OCI-LY3 (cell line): Measurements from ENCODE around the gene KLHL25.

Source experiments
- H2AFZ ChIP-seq: fragments of 200-600, 300-600 bp; shearing (Covaris generic); 2 replicates; pipeline ENCODE4 v1.6.0; 2014; ENCODE audit warnings: antibody characterized with exemption, low read depth, low read length
- H3K27ac ChIP-seq: fragments of 200-600, 300-600 bp; sonication (generic); 2 replicates; pipeline ENCODE4 v1.5.1; 2014; ENCODE audit warnings: mild to moderate bottlenecking, low read length, moderate library complexity, mixed read lengths
- H3K27me3 ChIP-seq: fragments of 200-600, 300-600 bp; sonication (generic); 2 replicates; pipeline ENCODE4 v1.6.1; 2014; ENCODE audit warnings: low read depth, low read length, mixed read lengths
- H3K36me3 ChIP-seq: fragments of 200-600, 300-600 bp; sonication (generic); replicated peaks from 2 replicates; pipeline ENCODE3; 2014; ENCODE audit warnings: low read depth, low read length, mixed read lengths
- H3K4me1 ChIP-seq: fragments of 300-600, 200-600 bp; sonication (generic); 2 replicates; pipeline ENCODE4 v1.6.1; 2014; ENCODE audit warnings: low read length, mixed read lengths
- H3K4me2 ChIP-seq: fragments of 200-600, 300-600 bp; sonication (generic); 2 replicates; pipeline ENCODE4 v1.6.1; 2014; ENCODE audit warnings: low read length, mixed read lengths
- H3K4me3 ChIP-seq: fragments of 300-600, 200-600 bp; sonication (generic); 2 replicates; pipeline ENCODE4 v1.5.1; 2014; ENCODE audit warnings: antibody characterized with exemption, mild to moderate bottlenecking, low read length, moderate library complexity
- H3K79me2 ChIP-seq: fragments of 300-600, 200-600 bp; shearing (Covaris generic); 2 replicates; pipeline ENCODE4 v1.6.1; 2014; ENCODE audit warnings: mild to moderate bottlenecking, low read length, mixed read lengths
- H3K9ac ChIP-seq: fragments of 300-600, 200-600 bp; shearing (Covaris generic); 2 replicates; pipeline ENCODE4 v1.6.0; 2014; ENCODE audit warnings: mild to moderate bottlenecking, low read length, moderate library complexity
- H3K9me3 ChIP-seq: fragments of 200-600, 300-600 bp; shearing (Covaris generic); 2 replicates; pipeline ENCODE4 v1.6.1; 2014; ENCODE audit warnings: low read length, mixed read lengths; ENCODE audit not compliant: insufficient read depth
- H4K20me1 ChIP-seq: fragments of 200-600, 300-600 bp; sonication (generic); 2 replicates; pipeline ENCODE4 v1.6.1; 2016; ENCODE audit warnings: low read length, mixed read lengths; ENCODE audit not compliant: insufficient read depth
- EZH2phosphoT487 ChIP-seq: fragments of 200-600 bp; shearing (Covaris generic); IDR thresholded peaks from 2 replicates; pipeline ENCODE4 v1.6.1; 2018; ENCODE audit warnings: antibody characterized with exemption, mixed run types, low read depth
- TF ChIP-seq, protein P1 (sequence below): fragments of 200-600, 300-600 bp; sonication (generic); IDR thresholded peaks from 2 replicates; pipeline ENCODE4 v1.5.1; 2014; ENCODE audit warnings: antibody characterized with exemption, low read length, low read depth

Gene KLHL25

GRCh38 chr15:85771271-85771670, 23.5 kb downstream of the KLHL25 start:
- Histone ChIP-seq H3K36me3 (no peaks in the 10 kb centered on the region), H3K4me3 (no peak overlapping the region), H3K27ac (no peak overlapping the region), H3K4me2 (no peak overlapping the region), H3K9me3 (no peaks in the 10 kb centered on the region), H3K27me3 (no peaks in the 10 kb centered on the region), H4K20me1 (peaks cover 26% of the 10 kb centered on the region), H2AFZ (no peak overlapping the region), H3K9ac (no peak overlapping the region), H3K79me2 (peaks cover 19% of the 10 kb centered on the region), H3K4me1 (no peaks in the 10 kb centered on the region)
- TF ChIP-seq EZH2phosphoT487, result no peak
- TF ChIP-seq, protein P1, sequence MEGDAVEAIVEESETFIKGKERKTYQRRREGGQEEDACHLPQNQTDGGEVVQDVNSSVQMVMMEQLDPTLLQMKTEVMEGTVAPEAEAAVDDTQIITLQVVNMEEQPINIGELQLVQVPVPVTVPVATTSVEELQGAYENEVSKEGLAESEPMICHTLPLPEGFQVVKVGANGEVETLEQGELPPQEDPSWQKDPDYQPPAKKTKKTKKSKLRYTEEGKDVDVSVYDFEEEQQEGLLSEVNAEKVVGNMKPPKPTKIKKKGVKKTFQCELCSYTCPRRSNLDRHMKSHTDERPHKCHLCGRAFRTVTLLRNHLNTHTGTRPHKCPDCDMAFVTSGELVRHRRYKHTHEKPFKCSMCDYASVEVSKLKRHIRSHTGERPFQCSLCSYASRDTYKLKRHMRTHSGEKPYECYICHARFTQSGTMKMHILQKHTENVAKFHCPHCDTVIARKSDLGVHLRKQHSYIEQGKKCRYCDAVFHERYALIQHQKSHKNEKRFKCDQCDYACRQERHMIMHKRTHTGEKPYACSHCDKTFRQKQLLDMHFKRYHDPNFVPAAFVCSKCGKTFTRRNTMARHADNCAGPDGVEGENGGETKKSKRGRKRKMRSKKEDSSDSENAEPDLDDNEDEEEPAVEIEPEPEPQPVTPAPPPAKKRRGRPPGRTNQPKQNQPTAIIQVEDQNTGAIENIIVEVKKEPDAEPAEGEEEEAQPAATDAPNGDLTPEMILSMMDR, result no peak

GRCh38 chr15:85770096-85771041, 24.4 kb downstream of the KLHL25 start:
- Histone ChIP-seq H3K4me3 (no peak overlapping the region), H4K20me1 (peaks cover 31% of the 10 kb centered on the region), H3K79me2 (peaks cover 17% of the 10 kb centered on the region), H3K27me3 (no peaks in the 10 kb centered on the region), H3K4me1 (no peaks in the 10 kb centered on the region), H3K27ac (no peak overlapping the region), H3K9me3 (no peaks in the 10 kb centered on the region), H3K36me3 (no peaks in the 10 kb centered on the region), H2AFZ (no peak overlapping the region), H3K4me2 (no peak overlapping the region), H3K9ac (no peak overlapping the region)
- TF ChIP-seq EZH2phosphoT487, result no peak
- TF ChIP-seq, protein P1, result no peak

DNA sequence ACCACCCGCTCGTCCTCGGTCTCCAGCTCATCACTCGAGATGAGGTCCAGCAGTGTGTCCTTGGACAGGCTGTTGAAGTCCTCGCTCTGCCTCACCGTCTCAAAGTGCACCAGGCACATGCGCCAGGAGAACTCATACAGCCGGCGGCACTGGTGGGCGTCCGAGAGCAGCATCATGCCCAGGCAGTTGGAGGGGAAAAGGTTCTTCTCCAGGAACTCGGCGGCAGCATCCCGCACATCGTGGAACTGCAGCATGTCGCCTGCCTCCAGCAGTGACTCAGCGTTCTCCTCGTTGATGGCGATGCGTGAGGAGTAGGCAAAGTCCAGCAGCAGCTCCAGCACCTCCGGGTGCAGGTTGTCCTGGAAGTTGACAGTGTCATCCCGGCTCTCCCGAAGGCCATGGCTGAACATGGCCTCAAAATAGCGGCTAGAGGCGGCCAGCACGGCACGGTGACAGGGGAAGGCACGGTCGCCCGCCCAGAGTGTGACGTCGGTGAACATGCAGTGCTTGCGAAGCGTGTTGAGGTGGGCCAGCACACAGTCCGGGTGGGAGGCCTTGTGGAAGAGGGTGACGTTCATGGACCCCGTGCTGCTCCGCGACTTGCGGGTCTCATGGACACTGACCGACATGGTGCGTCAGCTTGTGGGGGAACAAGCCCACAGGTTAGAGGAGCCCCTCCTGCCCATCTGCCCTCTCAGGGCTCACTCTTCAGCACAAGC, 25.4 kb downstream of the KLHL25 start:
- Histone ChIP-seq H4K20me1 (peaks cover 29% of the 10 kb centered on the region), H3K4me1 (no peaks in the 10 kb centered on the region), H3K79me2 (peaks cover 11% of the 10 kb centered on the region), H3K36me3 (no peaks in the 10 kb centered on the region), H3K9me3 (no peaks in the 10 kb centered on the region), H3K27ac (no peak overlapping the region), H2AFZ (no peak overlapping the region), H3K27me3 (no peaks in the 10 kb centered on the region), H3K9ac (no peak overlapping the region), H3K4me2 (no peak overlapping the region), H3K4me3 (no peak overlapping the region)
- TF ChIP-seq, protein P1, result no peak
- TF ChIP-seq EZH2phosphoT487, result no peak

- no peaks in the 10 kb centered on the region for H3K9me3 ChIP-seq
- H3K4me2 ChIP-seq, result no peak overlapping the region
- no peak overlapping the region for H2AFZ ChIP-seq
- H3K36me3 ChIP-seq, result no peaks in the 10 kb centered on the region
- H3K79me2 ChIP-seq, result peaks cover 8% of the 10 kb centered on the region; the same call in 1 of the 2 replicates
- no peak for TF ChIP-seq EZH2phosphoT487
- TF ChIP-seq, protein P1, result no peak
- H3K27ac ChIP-seq, result no peak overlapping the region
- H3K4me1 ChIP-seq, result no peaks in the 10 kb centered on the region
- H3K4me3 ChIP-seq, result no peak overlapping the region
- no peak overlapping the region for H3K9ac ChIP-seq
- no peaks in the 10 kb centered on the region for H3K27me3 ChIP-seq
- peaks cover 28% of the 10 kb centered on the region for H4K20me1 ChIP-seq
Observed at GRCh38 chr15:85768595-85769168, 26.0 kb downstream of the KLHL25 start.
